SK-N-SH treated with all-trans-retinoic acid at 6 μM for 48 hours (cell line): ENCODE data around the gene ESR2.

Source experiments
- ATAC-seq: fragments of 200-7000 bp; cut with Tn5 transposase; 3 replicates; pipeline ENCODE4 v1.9.1; 2020; ENCODE audit warnings: mild to moderate bottlenecking, moderate library complexity
- ARNTL ChIP-seq: fragments of 450-650 bp; formaldehyde crosslinking; IDR thresholded peaks from 2 replicates; pipeline ENCODE4 v1.5.0; 2020; ENCODE audit warnings: low read depth, mild to moderate bottlenecking, moderate library complexity, borderline replicate concordance
- BACH2 ChIP-seq: fragments of 250-450 bp; sonication (Bioruptor Pico); IDR thresholded peaks from 2 replicates; pipeline ENCODE4 v1.9.0; 2021; ENCODE audit warnings: mild to moderate bottlenecking, borderline replicate concordance
- CREB5 ChIP-seq: fragments of 250-450 bp; sonication (Bioruptor Pico); IDR thresholded peaks from 2 replicates; pipeline ENCODE4 v1.5.1; 2020; ENCODE audit warnings: low read depth, mild to moderate bottlenecking, moderate library complexity
- ESRRG ChIP-seq: fragments of 250-450 bp; sonication (Bioruptor Pico); IDR thresholded peaks from 2 replicates; pipeline ENCODE4 v1.6.1; 2021; ENCODE audit warnings: mild to moderate bottlenecking
- GLIS3 ChIP-seq: fragments of 250-450 bp; sonication (Bioruptor Pico); IDR thresholded peaks from 2 replicates; pipeline ENCODE4 v1.5.0; 2020; ENCODE audit warnings: mild to moderate bottlenecking, moderate library complexity
- OSR1 ChIP-seq: fragments of 250-450 bp; sonication (Bioruptor Pico); IDR thresholded peaks from 2 replicates; pipeline ENCODE4 v1.8.0; 2022; ENCODE audit warnings: moderate library complexity, mild to moderate bottlenecking, inconsistent platforms
- PATZ1 ChIP-seq: fragments of 250-450 bp; sonication (Bioruptor Pico); IDR thresholded peaks from 2 replicates; pipeline ENCODE4 v1.8.0; 2020; ENCODE audit warnings: mild to moderate bottlenecking, moderate library complexity, borderline replicate concordance
- POU6F1 ChIP-seq: fragments of 250-450 bp; sonication (Bioruptor Pico); IDR thresholded peaks from 2 replicates; pipeline ENCODE4 v1.8.0; 2021; ENCODE audit warnings: low read depth, mild to moderate bottlenecking, moderate library complexity, borderline replicate concordance
- RARB ChIP-seq: fragments of 250-450 bp; sonication (Bioruptor Pico); IDR thresholded peaks from 2 replicates; pipeline ENCODE4 v1.8.0; 2021; ENCODE audit warnings: mild to moderate bottlenecking, moderate library complexity
- SNAI2 ChIP-seq: fragments of 250-450 bp; sonication (Bioruptor Pico); IDR thresholded peaks from 2 replicates; pipeline ENCODE4 v1.5.0; 2020; ENCODE audit warnings: mild to moderate bottlenecking, moderate library complexity
- TCF4 ChIP-seq: fragments of 250-450 bp; sonication (Bioruptor Pico); IDR thresholded peaks from 2 replicates; pipeline ENCODE4 v1.8.0; 2021; ENCODE audit warnings: mild to moderate bottlenecking, moderate library complexity, borderline replicate concordance
- TOX ChIP-seq: fragments of 250-450 bp; sonication (Bioruptor Pico); IDR thresholded peaks from 2 replicates; pipeline ENCODE4 v1.8.0; 2021; ENCODE audit warnings: mild to moderate bottlenecking, moderate library complexity, borderline replicate concordance
- TSHZ2 ChIP-seq: fragments of 250-450 bp; sonication (Bioruptor Pico); IDR thresholded peaks from 2 replicates; pipeline ENCODE4 v1.5.0; 2020; ENCODE audit warnings: mild to moderate bottlenecking, moderate library complexity
- ZC3H10 ChIP-seq: fragments of 250-450 bp; sonication (Bioruptor Pico); IDR thresholded peaks from 2 replicates; pipeline ENCODE4 v1.5.1; 2021; ENCODE audit warnings: mild to moderate bottlenecking, moderate library complexity
- ZFP3 ChIP-seq: fragments of 250-450 bp; sonication (Bioruptor Pico); IDR thresholded peaks from 2 replicates; pipeline ENCODE4 v1.5.0; 2020; ENCODE audit warnings: mild to moderate bottlenecking, moderate library complexity
- ZFP30 ChIP-seq: fragments of 450-650 bp; formaldehyde crosslinking; IDR thresholded peaks from 2 replicates; pipeline ENCODE4 v1.5.0; 2022; ENCODE audit warnings: mild to moderate bottlenecking, moderate library complexity
- ZNF565 ChIP-seq: fragments of 450-650 bp; formaldehyde crosslinking; conservative IDR thresholded peaks from 2 replicates; pipeline ENCODE4 v1.5.0; 2020; ENCODE audit warnings: low read depth, mild to moderate bottlenecking, moderate library complexity
- ZNF70 ChIP-seq: fragments of 450-650 bp; formaldehyde crosslinking; IDR thresholded peaks from 2 replicates; pipeline ENCODE4 v1.5.0; 2020; ENCODE audit warnings: mild to moderate bottlenecking, moderate library complexity
- ZNF8 ChIP-seq: fragments of 450-650 bp; formaldehyde crosslinking; IDR thresholded peaks from 2 replicates; pipeline ENCODE4 v1.5.0; 2020; ENCODE audit warnings: mild to moderate bottlenecking, moderate library complexity

ESR2 gene

GRCh38 chr14:64061115-64061514 lies 233.1 kb downstream of the ESR2 start:
- TF ChIP-seq SNAI2 (CRISPR knock-in tag) (no peak), TCF4 (no peak), RARB (CRISPR knock-in tag) (no peak), ZFP3 (CRISPR knock-in tag) (no peak), BACH2 (CRISPR knock-in tag) (no peak)
- TF ChIP-seq, all 23 proteins: peak for 0
- ATAC-seq, result no peak

- TF ChIP-seq ZNF70 (CRISPR knock-in tag) (no peak), TCF4 (no peak), OSR1 (CRISPR knock-in tag) (no peak), GLIS3 (CRISPR knock-in tag) (no peak), ZFP3 (CRISPR knock-in tag) (no peak), ZFP30 (CRISPR knock-in tag) (no peak)
These were observed 233.5 kb downstream of the ESR2 start for GRCh38 chr14:64060648-64061096.

GRCh38 chr14:64060199-64060545 lies 234.0 kb downstream of the ESR2 start:
- TF ChIP-seq OSR1 (CRISPR knock-in tag), result no peak
- ATAC-seq, result no peak

More at GRCh38 chr14:64060648-64061096, 233.5 kb downstream of the ESR2 start:
- peak; percentile 68 for ATAC-seq

GRCh38 chr14:64059454-64060198 lies 234.5 kb downstream of the ESR2 start:
- TF ChIP-seq ZNF70 (CRISPR knock-in tag) (no peak), GLIS3 (CRISPR knock-in tag) (no peak), TSHZ2 (CRISPR knock-in tag) (no peak), SNAI2 (CRISPR knock-in tag) (no peak), ZFP3 (CRISPR knock-in tag) (no peak), RARB (CRISPR knock-in tag) (no peak), TOX (no peak), ESRRG (CRISPR knock-in tag) (no peak), ZNF565 (no peak), ZNF8 (CRISPR knock-in tag) (no peak), BACH2 (CRISPR knock-in tag) (no peak), PATZ1 (no peak), POU6F1 (CRISPR knock-in tag) (no peak)
- ATAC-seq, result no peak

- ATAC-seq, result no peak
- no peak for TF ChIP-seq GLIS3 (CRISPR knock-in tag)
- no peak for TF ChIP-seq ARNTL
- TF ChIP-seq ZNF565, result no peak
- TF ChIP-seq CREB5 (CRISPR knock-in tag), result no peak
- no peak for TF ChIP-seq RARB (CRISPR knock-in tag)
- no peak for TF ChIP-seq TCF4
- no peak for TF ChIP-seq ZNF70 (CRISPR knock-in tag)
- no peak for TF ChIP-seq ZC3H10 (CRISPR knock-in tag)
- no peak for TF ChIP-seq PATZ1
- no peak for TF ChIP-seq OSR1 (CRISPR knock-in tag)
These were observed 240.2 kb downstream of the ESR2 start for GRCh38 chr14:64053694-64054669.
